ENCODE data around the gene VAC14.
A peak's percentile ranks its signal among the peaks of the same experiment; 100 is the strongest.

Gene VAC14

DNA sequence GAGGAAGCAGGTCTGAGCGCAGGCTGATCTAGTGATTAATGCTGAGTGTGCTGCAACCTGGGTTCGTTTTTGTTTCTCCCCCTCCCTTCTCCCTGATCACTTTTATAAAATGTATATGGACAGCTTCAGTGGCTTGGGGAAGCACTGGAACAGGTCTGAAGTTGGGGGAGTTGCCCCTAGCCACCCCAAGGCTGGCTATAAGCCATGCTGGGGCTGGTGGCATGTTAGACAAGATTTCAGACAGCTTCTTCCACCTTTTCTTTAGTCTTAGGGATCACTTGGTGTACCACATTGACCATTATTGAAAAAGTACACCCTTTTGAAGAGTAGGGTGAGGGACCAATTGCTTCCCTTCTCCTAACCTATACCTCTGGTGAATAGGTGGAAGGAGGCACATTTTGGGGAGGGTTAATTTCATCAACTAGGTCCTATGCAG lies 3.8 kb upstream of the VAC14 start:
- TF ChIP-seq, protein P1, sequence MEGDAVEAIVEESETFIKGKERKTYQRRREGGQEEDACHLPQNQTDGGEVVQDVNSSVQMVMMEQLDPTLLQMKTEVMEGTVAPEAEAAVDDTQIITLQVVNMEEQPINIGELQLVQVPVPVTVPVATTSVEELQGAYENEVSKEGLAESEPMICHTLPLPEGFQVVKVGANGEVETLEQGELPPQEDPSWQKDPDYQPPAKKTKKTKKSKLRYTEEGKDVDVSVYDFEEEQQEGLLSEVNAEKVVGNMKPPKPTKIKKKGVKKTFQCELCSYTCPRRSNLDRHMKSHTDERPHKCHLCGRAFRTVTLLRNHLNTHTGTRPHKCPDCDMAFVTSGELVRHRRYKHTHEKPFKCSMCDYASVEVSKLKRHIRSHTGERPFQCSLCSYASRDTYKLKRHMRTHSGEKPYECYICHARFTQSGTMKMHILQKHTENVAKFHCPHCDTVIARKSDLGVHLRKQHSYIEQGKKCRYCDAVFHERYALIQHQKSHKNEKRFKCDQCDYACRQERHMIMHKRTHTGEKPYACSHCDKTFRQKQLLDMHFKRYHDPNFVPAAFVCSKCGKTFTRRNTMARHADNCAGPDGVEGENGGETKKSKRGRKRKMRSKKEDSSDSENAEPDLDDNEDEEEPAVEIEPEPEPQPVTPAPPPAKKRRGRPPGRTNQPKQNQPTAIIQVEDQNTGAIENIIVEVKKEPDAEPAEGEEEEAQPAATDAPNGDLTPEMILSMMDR (conservative IDR thresholded peaks at IDR 0.05; ENCODE audit: low read depth, low read length): no peak
- DNase-seq (ENCODE audit: low read depth): no peak
- H3K4me3 ChIP-seq (ENCODE audit: low read length): no peak overlapping the region

- TF ChIP-seq, protein P1 (conservative IDR thresholded peaks at IDR 0.05; ENCODE audit: low read depth, low read length): no peak
- no peak overlapping the region for H3K4me3 ChIP-seq (ENCODE audit: low read length)
- peak; percentile 81 for DNase-seq (ENCODE audit: low read depth)
Observed at GRCh38 chr16:70804153-70804733, 3.3 kb upstream of the VAC14 start.

- no peak overlapping the region for H3K4me3 ChIP-seq (ENCODE audit: low read length)
- TF ChIP-seq, protein P1 (conservative IDR thresholded peaks at IDR 0.05; ENCODE audit: low read depth, low read length): no peak
- no peak for DNase-seq (ENCODE audit: low read depth)
Observed at GRCh38 chr16:70803319-70803718, 2.4 kb upstream of the VAC14 start.

GRCh38 chr16:70801611-70802010 lies 653 bp upstream of the VAC14 start:
- DNase-seq (ENCODE audit: low read depth): no peak
- no peak overlapping the region for H3K4me3 ChIP-seq (ENCODE audit: low read length)
- TF ChIP-seq, protein P1 (conservative IDR thresholded peaks at IDR 0.05; ENCODE audit: low read depth, low read length): no peak

GRCh38 chr16:70800311-70800710 lies 647 bp downstream of the VAC14 start:
- H3K4me3 ChIP-seq (ENCODE audit: low read length): peak overlapping the region; percentile 90
- no peak for DNase-seq (ENCODE audit: low read depth)
- TF ChIP-seq, protein P1 (conservative IDR thresholded peaks at IDR 0.05; ENCODE audit: low read depth, low read length): no peak

- TF ChIP-seq, protein P1 (conservative IDR thresholded peaks at IDR 0.05; ENCODE audit: low read depth, low read length): no peak
- DNase-seq (ENCODE audit: low read depth): no peak
- no peak overlapping the region for H3K4me3 ChIP-seq (ENCODE audit: low read length)
Observed at GRCh38 chr16:70796301-70796700, 4.7 kb downstream of the VAC14 start.

- no peak overlapping the region for H3K4me3 ChIP-seq (ENCODE audit: low read length)
- TF ChIP-seq, protein P1 (conservative IDR thresholded peaks at IDR 0.05; ENCODE audit: low read depth, low read length): no peak
- no peak for DNase-seq (ENCODE audit: low read depth)
Observed at GRCh38 chr16:70795296-70795912, 5.6 kb downstream of the VAC14 start.

Data from retinal pigment epithelial cell (primary cell).